Measurements from ENCODE around the gene ZNF660.
"Not testable (repeated sequence)": the region's sequence is repeated elsewhere in the genome, so short reads cannot be mapped to it uniquely, and the experiment has no call there.

ZNF660 gene

GRCh38 chr3:44584646-44585501, at the start of gene ZNF660:
Gene ZNF660, plus strand, starts transcription at chr3:44584964. Its CDS starts 9,230 bp downstream, at chr3:44594194.
- DNase-seq (ENCODE audit: low read depth), result no peak

DNA sequence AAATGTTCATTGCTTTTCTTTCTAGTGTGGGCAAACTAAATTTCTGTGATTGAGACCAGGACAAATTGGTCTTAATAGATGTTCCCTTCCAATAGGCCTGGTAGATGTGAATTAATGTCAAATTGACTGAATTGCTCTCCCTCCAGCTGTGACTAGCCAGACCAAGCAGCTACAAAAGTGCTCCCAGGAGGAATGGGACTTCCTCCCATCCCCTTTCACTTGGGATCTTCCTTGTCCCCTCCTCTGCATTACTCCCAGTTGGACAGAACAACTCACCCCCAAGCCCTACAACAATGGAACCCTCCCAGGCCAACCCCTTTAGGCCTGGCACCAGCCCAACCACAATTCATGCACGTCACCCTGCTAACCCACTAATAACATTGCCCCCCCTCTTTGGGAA, 49.4 kb upstream of the ZNF660 start:
- DNase-seq (ENCODE audit: low read depth), result no peak

DNA sequence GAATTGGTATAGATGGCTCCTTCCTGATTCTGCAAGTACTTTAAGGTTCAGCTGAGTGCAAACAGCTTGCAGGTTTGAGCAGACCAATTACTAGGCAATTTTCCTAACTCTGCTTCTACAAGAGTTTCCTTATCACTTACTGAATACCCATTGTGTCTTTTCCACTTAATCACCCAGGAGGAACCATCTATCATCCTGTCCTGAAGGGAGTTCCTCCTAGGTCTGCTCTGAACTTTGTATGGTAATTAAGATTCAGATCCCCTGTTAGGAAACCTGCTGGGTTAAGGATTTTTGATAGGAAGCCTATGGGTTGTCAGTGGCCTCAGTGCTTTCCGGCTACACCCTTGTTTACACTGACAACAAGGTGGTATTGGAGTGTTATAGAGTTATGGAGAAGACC, 40.0 kb upstream of the ZNF660 start:
- DNase-seq (ENCODE audit: low read depth), result not testable (repeated sequence)

DNA sequence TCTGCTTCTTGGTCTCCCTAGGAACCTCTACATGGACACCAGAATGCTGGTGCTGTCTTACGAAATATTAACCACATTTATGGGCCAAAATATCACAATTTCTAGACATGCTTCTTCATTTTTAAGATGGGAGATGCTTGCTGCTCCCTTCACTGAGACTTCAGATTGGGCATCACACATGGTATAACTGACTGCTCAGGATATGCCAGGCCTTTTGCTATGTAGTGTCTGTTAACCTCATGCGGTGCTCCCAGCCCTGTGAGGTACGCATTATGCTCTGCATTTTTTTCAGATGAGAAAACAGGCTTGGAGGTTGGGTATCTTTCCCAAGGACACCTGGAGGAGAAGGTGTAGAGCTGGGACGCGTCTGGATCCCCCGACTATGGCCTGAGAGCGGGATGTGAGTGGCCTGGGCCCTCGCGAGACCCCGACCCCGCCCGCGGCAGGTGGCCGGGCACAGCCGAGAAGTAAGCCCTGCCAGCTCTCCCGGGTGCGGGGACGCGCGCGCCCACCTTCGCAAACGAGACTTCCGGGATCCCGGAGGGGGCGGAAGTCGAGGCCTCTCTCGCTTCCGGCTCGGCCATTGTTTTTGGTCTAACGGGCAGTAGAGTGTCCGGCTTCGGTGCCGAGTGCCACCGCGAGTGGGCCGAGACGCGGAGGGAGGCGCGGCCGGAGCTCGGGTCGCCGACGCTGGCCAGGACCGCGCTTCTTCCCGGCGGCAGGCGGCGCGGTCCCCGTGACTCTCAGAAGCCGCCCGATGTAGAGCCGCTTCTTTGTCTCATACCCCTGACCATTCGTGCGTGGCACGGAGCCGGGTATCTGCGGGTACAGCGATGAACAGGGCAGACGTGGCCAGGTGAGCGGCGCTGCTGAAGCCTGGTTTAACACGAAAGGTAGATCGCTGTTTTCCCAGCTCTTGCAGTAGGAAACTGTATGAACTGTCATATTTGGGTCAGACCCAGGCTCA, 29.9 kb upstream of the ZNF660 start, which contains the start of gene ZKSCAN7:
ZKSCAN7 (plus strand) TSS at position 568 of the 967 bp plus-strand sequence. CDS start 1,855 bp downstream, outside the sequence.
- DNase-seq (ENCODE audit: low read depth), result peak; percentile 18

- DNase-seq (ENCODE audit: low read depth), result no peak
These were observed 29.0 kb upstream of the ZNF660 start for GRCh38 chr3:44555723-44556122.

DNA sequence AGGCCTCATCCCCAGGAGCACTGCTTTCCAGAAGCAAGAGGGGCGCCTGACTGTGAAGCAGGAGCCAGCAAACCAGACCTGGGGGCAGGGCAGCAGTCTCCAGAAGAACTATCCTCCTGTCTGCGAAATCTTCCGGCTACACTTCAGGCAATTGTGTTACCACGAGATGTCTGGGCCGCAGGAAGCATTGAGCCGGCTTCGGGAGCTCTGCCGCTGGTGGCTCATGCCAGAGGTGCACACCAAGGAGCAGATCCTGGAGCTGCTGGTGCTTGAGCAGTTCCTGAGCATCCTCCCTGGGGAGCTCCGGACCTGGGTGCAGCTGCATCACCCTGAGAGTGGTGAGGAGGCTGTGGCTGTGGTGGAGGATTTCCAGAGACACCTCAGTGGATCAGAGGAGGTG, 27.7 kb upstream of the ZNF660 start:
- DNase-seq (ENCODE audit: low read depth), result no peak

DNA sequence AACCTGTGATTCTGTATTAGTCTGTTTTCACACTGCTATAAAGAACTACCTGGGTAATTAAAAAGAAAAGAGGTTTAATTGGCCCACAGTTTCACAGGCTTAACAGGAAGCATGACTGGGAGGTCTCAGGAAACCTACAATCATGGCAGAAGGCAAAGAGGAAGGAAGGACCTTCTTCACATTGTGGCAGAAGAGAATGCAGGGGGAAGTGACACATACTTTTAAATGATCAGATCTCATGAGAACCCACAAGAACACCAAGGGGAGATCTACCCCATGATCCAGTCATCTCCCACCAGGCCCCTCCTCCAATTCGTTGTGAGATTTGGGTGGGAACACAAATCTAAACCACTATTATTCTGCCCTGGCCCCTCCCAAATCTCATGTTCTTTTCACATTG, 23.7 kb upstream of the ZNF660 start:
- no peak for DNase-seq (ENCODE audit: low read depth)

DNA sequence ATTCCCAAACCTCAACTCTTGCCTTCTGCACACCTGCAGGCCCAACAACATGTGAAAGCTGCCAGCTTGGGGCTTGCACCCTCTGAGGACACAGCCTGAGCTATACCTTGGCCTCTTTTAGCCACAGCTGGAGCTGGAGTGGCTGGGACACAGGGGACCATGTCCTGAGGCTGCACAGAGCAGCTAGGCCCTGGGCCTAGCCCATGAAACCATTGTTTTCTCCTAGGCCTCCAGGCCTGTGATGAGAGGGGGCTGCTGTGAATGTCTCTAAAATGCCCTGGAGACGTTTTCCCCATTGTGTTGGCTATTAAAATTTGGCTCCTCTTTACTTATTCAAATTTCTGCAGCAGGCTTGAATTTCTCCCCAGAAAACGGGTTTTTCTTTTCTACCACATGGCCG, 22.6 kb upstream of the ZNF660 start:
- no peak for DNase-seq (ENCODE audit: low read depth)

GRCh38 chr3:44568561-44568960, 16.2 kb upstream of the ZNF660 start:
- no peak for DNase-seq (ENCODE audit: low read depth)

DNA sequence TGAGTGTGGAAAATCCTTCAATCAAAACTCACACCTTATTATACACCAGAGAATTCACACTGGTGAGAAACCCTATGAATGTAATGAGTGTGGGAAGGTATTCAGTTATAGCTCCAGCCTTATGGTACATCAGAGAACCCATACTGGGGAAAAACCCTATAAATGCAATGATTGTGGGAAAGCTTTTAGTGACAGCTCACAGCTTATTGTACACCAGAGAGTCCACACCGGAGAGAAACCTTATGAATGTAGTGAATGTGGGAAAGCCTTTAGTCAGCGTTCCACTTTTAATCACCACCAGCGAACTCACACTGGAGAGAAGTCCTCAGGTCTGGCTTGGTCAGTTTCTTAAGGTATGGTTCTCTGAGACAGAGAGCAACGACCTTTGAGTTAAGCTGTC, 13.7 kb upstream of the ZNF660 start:
- no peak for DNase-seq (ENCODE audit: low read depth)

GRCh38 chr3:44576613-44577012, 8.2 kb upstream of the ZNF660 start:
- no peak for DNase-seq (ENCODE audit: low read depth)

DNA sequence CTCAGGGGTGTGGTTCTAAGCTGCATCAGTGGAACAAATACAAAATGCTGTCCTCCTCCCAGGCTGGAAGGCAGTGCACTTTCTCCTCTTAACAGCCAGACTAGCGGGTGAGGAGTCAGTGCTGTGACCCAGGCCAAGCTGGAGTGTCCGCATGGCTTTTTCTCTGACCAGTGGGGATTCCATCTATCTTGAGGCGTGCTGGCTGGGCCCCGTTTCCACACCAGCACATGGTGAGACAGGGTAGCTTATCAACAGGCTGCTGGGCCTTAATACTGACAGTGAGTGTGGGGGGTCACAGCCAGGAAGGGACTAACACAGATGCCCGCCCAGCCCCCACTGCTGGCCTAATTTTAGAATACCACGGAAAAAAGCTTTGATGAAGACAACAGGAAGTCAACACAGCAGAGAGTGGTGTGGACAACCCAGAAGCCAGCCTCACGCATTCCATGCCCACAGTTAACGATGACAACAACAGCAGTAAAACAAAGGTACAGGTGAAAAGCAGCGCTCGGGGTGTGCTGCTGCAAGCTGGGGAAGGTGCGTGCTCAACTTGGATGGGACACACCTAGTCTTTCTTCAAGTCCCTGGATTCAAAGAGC, 7.3 kb upstream of the ZNF660 start:
- not testable (repeated sequence) for DNase-seq (ENCODE audit: low read depth)

GRCh38 chr3:44578316-44578715, 6.4 kb upstream of the ZNF660 start:
- DNase-seq (ENCODE audit: low read depth), result not testable (repeated sequence)

GRCh38 chr3:44578924-44579515, 5.7 kb upstream of the ZNF660 start:
- not testable (repeated sequence) for DNase-seq (ENCODE audit: low read depth)

GRCh38 chr3:44579749-44580148, 5.0 kb upstream of the ZNF660 start:
- DNase-seq (ENCODE audit: low read depth), result not testable (repeated sequence)

- DNase-seq (ENCODE audit: low read depth), result not testable (repeated sequence)
These were observed 3.8 kb upstream of the ZNF660 start for GRCh38 chr3:44580971-44581370.

DNA sequence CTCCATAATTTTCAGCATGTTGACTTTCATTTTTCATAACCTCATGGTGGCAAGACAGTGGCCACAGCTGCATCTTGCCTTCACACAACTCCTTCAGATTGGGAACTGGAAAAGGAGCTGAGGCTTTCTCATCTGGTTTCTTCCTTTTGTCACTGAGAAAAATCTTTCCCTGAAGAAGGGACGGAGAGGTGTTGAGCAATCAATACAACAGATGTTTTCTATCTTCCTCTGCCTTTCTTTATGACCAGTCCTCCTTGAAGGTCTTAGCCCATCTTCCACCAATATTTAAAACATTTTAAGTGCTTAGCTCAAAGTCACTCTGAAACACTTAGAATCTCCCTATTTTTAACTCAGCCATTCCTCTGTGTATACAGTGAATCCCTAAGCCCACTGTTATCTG, 11.9 kb downstream of the ZNF660 start:
- DNase-seq (ENCODE audit: low read depth), result no peak

GRCh38 chr3:44601749-44602148, 17.0 kb downstream of the ZNF660 start:
- DNase-seq (ENCODE audit: low read depth), result no peak

GRCh38 chr3:44612678-44613077, 27.9 kb downstream of the ZNF660 start:
- no peak for DNase-seq (ENCODE audit: low read depth)

DNA sequence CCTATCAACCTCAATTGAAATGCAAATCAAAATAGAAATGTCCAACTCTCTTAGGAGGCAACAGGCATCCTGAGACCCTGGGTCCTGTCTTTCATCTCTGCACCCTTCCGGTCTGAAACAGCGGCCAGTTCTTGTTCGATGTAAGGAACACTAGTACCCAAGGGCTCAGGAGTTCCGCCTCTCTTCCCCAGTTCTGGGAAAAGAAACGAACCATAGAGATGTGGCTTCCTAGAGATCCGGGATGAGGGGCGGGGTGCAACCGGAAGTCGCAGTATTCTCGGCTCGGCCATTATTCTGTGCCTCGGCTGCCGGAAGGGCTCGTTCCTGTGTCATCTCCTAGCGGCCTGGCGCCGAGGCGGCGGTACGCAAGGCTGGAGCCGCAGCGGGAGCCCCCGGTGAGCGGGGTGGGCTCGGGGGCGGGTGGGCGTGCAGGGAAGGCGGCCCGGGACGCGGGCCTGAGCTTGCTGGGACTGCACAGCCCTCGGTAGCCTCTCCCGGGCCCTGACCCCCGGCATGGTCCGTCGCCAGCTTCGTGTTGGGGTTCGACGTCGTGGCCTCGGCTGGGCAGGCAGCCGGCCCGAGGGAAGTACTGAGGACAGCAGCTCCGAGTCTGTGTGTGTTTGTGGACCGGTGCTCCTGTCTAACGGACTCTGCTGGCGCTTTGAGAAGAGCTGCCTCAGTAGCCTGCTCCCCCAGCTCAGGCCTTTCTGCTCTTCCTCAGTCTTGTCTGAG, 40.2 kb downstream of the ZNF660 start, which contains the start of gene ZNF197:
ZNF197 (plus strand) TSS at position 288 of the 732 bp plus-strand sequence. CDS start 4,119 bp downstream, outside the sequence.
- peak; percentile 18 for DNase-seq (ENCODE audit: low read depth)

GRCh38 chr3:44628716-44629115, 44.0 kb downstream of the ZNF660 start:
- no peak for DNase-seq (ENCODE audit: low read depth)
